PC-9 (cell line): ENCODE measurements around the gene CSN1S1.

ENCODE experiments used
- EZH2 ChIP-seq: fragments of 200-600 bp; sonication (generic); IDR thresholded peaks from 2 replicates; pipeline ENCODE4 v1.8.0; 2017; ENCODE audit warnings: antibody characterized with exemption, low read depth
- TF ChIP-seq, protein P1 (sequence below): fragments of 200-600 bp; sonication (generic); conservative IDR thresholded peaks from 2 replicates; pipeline ENCODE4 v1.6.1; 2017; ENCODE audit warnings: mixed run types, antibody characterized with exemption, mild to moderate bottlenecking, moderate library complexity

DNA sequence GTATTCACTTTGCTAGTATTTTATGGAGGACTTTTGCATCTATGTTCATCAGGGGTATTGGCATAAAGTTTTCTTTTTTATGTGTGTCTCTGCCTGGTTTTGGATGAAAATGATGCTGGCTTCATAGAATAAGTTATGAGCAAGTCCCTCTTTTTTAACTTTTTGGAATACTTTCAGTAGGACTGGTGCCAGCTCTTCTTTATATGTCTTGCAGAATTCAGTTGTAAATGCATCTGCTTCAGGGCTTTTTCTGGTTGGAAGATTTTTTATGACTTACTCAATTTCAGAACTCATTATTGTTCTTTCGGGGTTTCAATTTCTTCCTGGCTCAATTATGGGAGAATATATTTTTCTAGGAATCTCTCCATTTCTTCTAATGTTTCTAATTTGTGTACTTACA is 43.8 kb downstream of the CSN1S1 start:
- TF ChIP-seq EZH2, result no peak
- TF ChIP-seq, protein P1, sequence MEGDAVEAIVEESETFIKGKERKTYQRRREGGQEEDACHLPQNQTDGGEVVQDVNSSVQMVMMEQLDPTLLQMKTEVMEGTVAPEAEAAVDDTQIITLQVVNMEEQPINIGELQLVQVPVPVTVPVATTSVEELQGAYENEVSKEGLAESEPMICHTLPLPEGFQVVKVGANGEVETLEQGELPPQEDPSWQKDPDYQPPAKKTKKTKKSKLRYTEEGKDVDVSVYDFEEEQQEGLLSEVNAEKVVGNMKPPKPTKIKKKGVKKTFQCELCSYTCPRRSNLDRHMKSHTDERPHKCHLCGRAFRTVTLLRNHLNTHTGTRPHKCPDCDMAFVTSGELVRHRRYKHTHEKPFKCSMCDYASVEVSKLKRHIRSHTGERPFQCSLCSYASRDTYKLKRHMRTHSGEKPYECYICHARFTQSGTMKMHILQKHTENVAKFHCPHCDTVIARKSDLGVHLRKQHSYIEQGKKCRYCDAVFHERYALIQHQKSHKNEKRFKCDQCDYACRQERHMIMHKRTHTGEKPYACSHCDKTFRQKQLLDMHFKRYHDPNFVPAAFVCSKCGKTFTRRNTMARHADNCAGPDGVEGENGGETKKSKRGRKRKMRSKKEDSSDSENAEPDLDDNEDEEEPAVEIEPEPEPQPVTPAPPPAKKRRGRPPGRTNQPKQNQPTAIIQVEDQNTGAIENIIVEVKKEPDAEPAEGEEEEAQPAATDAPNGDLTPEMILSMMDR, result no peak
